Ureter (tissue), 1 donor: ENCODE measurements around the gene DOK4. TPM values are rescaled to one million over a fixed set of nuclear protein-coding genes. Genes with fewer than 3 reads are reported as not detected.
A peak's percentile ranks its signal among the peaks of the same experiment; 100 is the strongest.

Experiments
- DNase-seq: peaks from one replicate; pipeline ENCODE4 v3.0.0-alpha.2; 2020; ENCODE audit warnings: low spot score
- total RNA-seq: library from RNA; stranded (reverse); gene quantifications from one replicate; pipeline ENCODE4 v1.2.4, GENCODE V29; 2023
- donor health status: DM: yes; HTN: yes; CAD: no.

DOK4 gene
- total RNA-seq: 12.5 TPM

- peak; percentile 82 for DNase-seq
Measured at GRCh38 chr16:57485916-57486857, at the start of gene DOK4. Gene DOK4 (minus strand): TSS chr16:57486493. CDS start chr16:57479507, 6,986 bp downstream.

GRCh38 chr16:57535680-57536305, 49.5 kb upstream of the DOK4 start:
- peak; percentile 96 for DNase-seq

- peak; percentile 45 for DNase-seq
Measured at GRCh38 chr16:57534881-57535658, 48.8 kb upstream of the DOK4 start.

- DNase-seq: no peak
Measured at GRCh38 chr16:57534337-57534880, 48.1 kb upstream of the DOK4 start.

- DNase-seq: peak; percentile 53
Measured at GRCh38 chr16:57533431-57534336, 47.4 kb upstream of the DOK4 start.

GRCh38 chr16:57532266-57532625, 46.0 kb upstream of the DOK4 start:
- peak; percentile 32 for DNase-seq

GRCh38 chr16:57531635-57532265, 45.5 kb upstream of the DOK4 start:
- peak; percentile 36 for DNase-seq

- peak; percentile 28 for DNase-seq
Measured at GRCh38 chr16:57531253-57531575, 44.9 kb upstream of the DOK4 start.

- DNase-seq: no peak
Measured at GRCh38 chr16:57530522-57531252, 44.4 kb upstream of the DOK4 start.

- peak; percentile 74 for DNase-seq
Measured at GRCh38 chr16:57530104-57530521, 43.8 kb upstream of the DOK4 start.

- DNase-seq: no peak
Measured at GRCh38 chr16:57529391-57530103, 43.3 kb upstream of the DOK4 start.

GRCh38 chr16:57528499-57529390, 42.5 kb upstream of the DOK4 start:
- DNase-seq: no peak

GRCh38 chr16:57527610-57528360, 41.5 kb upstream of the DOK4 start:
- DNase-seq: no peak

- DNase-seq: no peak
Measured at GRCh38 chr16:57527027-57527426, 40.7 kb upstream of the DOK4 start.

- DNase-seq: no peak
Measured at GRCh38 chr16:57526498-57526897, 40.2 kb upstream of the DOK4 start.

- no peak for DNase-seq
Measured at GRCh38 chr16:57525761-57526160, 39.5 kb upstream of the DOK4 start.

GRCh38 chr16:57522960-57523359, 36.7 kb upstream of the DOK4 start:
- DNase-seq: no peak
